ENCODE results near the gene IQGAP2. TPM values are rescaled to one million over a fixed set of nuclear protein-coding genes. Genes with fewer than 3 reads are reported as not detected.

Gene IQGAP2
- total RNA-seq, 4 donors from 2014 or later: 3.5 to 18.5 (median 13.7) TPM

- 93 to 96% methylated on average over 10 of the region's 10 CpGs for WGBS, 2 donors
- TF ChIP-seq POLR2A (IDR thresholded peaks at IDR 0.05): no peak
- TF ChIP-seq CTCF (IDR thresholded peaks at IDR 0.05): no peak
- H3K4me3 ChIP-seq (ENCODE audit: low read depth, poor library complexity, severe bottlenecking): no peak overlapping the region
- DNase-seq (ENCODE audit: low spot score in 2 of 2): no peak
- intact Hi-C loops (cut with DNase I; ENCODE audit: low total_unique reads): no loop called here
These were observed 126.6 kb downstream of the IQGAP2 start for GRCh38 chr5:76529464-76530344.

GRCh38 chr5:76532052-76532451, 129.0 kb downstream of the IQGAP2 start:
- WGBS, 2 donors: 89 to 93% methylated on average over 3 of the region's 3 CpGs
- DNase-seq (ENCODE audit: low spot score in 2 of 2): no peak
- intact Hi-C loops (cut with DNase I; ENCODE audit: low total_unique reads): no loop called here
- TF ChIP-seq POLR2A (IDR thresholded peaks at IDR 0.05): no peak
- no peak for TF ChIP-seq CTCF (IDR thresholded peaks at IDR 0.05)
- H3K4me3 ChIP-seq (ENCODE audit: low read depth, poor library complexity, severe bottlenecking): no peak overlapping the region

GRCh38 chr5:76532973-76533372, 129.9 kb downstream of the IQGAP2 start:
- intact Hi-C loops (cut with DNase I; ENCODE audit: low total_unique reads): no loop called here
- 98 to 99% methylated on average over 4 of the region's 4 CpGs for WGBS, 2 donors
- no peak overlapping the region for H3K4me3 ChIP-seq (ENCODE audit: low read depth, poor library complexity, severe bottlenecking)
- DNase-seq (ENCODE audit: low spot score in 2 of 2): no peak
- TF ChIP-seq POLR2A (IDR thresholded peaks at IDR 0.05) (no peak), CTCF (IDR thresholded peaks at IDR 0.05) (no peak)

GRCh38 chr5:76535577-76535976, 132.5 kb downstream of the IQGAP2 start:
- TF ChIP-seq POLR2A (IDR thresholded peaks at IDR 0.05) (no peak), CTCF (IDR thresholded peaks at IDR 0.05) (no peak)
- WGBS, 2 donors: 88 to 89% methylated on average over 4 of the region's 4 CpGs
- intact Hi-C loops (cut with DNase I; ENCODE audit: low total_unique reads): no loop called here
- no peak for DNase-seq (ENCODE audit: low spot score in 2 of 2)
- H3K4me3 ChIP-seq (ENCODE audit: low read depth, poor library complexity, severe bottlenecking): no peak overlapping the region

GRCh38 chr5:76537073-76537543, 134.0 kb downstream of the IQGAP2 start:
- 66 to 68% methylated on average over 3 of the region's 3 CpGs for WGBS, 2 donors
- intact Hi-C loops (cut with DNase I; ENCODE audit: low total_unique reads): no loop called here
- no peak overlapping the region for H3K4me3 ChIP-seq (ENCODE audit: low read depth, poor library complexity, severe bottlenecking)
- no peak for TF ChIP-seq CTCF (IDR thresholded peaks at IDR 0.05)
- no peak for TF ChIP-seq POLR2A (IDR thresholded peaks at IDR 0.05)
- DNase-seq (ENCODE audit: low spot score in 2 of 2): no peak
